Sigmoid colon (tissue), 4 donors: ENCODE results near the gene CCDC169.

ENCODE experiments used
- EP300 ChIP-seq, 4 donors: sonication (generic); formaldehyde crosslinking; IDR thresholded peaks; one replicate each; pipeline ENCODE4 v1.6.1; 2017; ENCODE audit warnings: antibody characterized with exemption in 4 of 4
- TF ChIP-seq, protein P1 (sequence below), 4 experiments: fragments of 450-650 bp in 3 of 4; fragments of 200-600 bp in 1 of 4; IDR thresholded peaks; one replicate each; pipeline ENCODE4 v1.5.1; 2016 to 2019; ENCODE audit warnings: antibody characterized with exemption in 4 of 4, mild to moderate bottlenecking in 3 of 4, moderate library complexity in 2 of 4

DNA sequence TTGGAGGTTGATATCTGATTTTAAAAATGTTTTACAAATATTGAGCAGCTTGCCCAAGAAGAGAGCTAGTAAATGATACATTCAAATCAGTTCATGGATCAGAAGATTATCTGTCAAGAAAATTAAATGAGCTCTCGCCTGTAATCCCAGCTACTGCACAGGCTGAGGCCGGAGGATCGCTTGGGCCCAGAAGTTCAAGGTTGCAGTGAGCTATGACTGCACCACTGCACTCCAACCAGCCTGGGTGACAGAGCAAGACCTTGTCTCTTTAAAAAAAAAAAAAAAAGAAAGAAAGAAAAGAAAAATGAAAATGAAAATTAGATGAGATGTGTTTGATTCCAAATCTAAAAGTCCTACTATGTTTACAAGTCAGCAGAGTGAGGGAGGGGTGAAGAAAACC, 46.2 kb upstream of the CCDC169 start:
- TF ChIP-seq EP300 (IDR thresholded peaks at IDR 0.05): no peak
- TF ChIP-seq, protein P1, sequence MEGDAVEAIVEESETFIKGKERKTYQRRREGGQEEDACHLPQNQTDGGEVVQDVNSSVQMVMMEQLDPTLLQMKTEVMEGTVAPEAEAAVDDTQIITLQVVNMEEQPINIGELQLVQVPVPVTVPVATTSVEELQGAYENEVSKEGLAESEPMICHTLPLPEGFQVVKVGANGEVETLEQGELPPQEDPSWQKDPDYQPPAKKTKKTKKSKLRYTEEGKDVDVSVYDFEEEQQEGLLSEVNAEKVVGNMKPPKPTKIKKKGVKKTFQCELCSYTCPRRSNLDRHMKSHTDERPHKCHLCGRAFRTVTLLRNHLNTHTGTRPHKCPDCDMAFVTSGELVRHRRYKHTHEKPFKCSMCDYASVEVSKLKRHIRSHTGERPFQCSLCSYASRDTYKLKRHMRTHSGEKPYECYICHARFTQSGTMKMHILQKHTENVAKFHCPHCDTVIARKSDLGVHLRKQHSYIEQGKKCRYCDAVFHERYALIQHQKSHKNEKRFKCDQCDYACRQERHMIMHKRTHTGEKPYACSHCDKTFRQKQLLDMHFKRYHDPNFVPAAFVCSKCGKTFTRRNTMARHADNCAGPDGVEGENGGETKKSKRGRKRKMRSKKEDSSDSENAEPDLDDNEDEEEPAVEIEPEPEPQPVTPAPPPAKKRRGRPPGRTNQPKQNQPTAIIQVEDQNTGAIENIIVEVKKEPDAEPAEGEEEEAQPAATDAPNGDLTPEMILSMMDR (IDR thresholded peaks at IDR 0.05): no peak
